ENCODE data around the gene CCDC9B. TPM values are rescaled to one million over a fixed set of nuclear protein-coding genes. Genes with fewer than 3 reads are reported as not detected.

The CCDC9B gene
- total RNA-seq, 1 donor from 2014 or later, result 71.4 TPM

Other genes starting within 250 kb of the CCDC9B start
- gene BMF, start 232.1 kb downstream of the CCDC9B start, total RNA-seq, result 17.2 TPM
- gene BUB1B, start 179.9 kb downstream of the CCDC9B start, total RNA-seq, result 1.4 TPM
- gene PAK6, start 101.9 kb downstream of the CCDC9B start, total RNA-seq, result 5.6 TPM
- gene ANKRD63, start 57.9 kb downstream of the CCDC9B start, total RNA-seq, result not detected
- gene PLCB2, start 33.0 kb downstream of the CCDC9B start, total RNA-seq, result 105 TPM
- gene INAFM2, start 17.2 kb downstream of the CCDC9B start, total RNA-seq, result 33.8 TPM
- gene PHGR1, start 10.1 kb upstream of the CCDC9B start, total RNA-seq, result not detected
- 4.3 TPM for gene DISP2, start 17.3 kb upstream of the CCDC9B start, total RNA-seq
- 20.1 TPM for gene KNSTRN, start 41.8 kb upstream of the CCDC9B start, total RNA-seq
- gene IVD, start 64.9 kb upstream of the CCDC9B start, total RNA-seq, result 93.5 TPM
- gene BAHD1, start 100.0 kb upstream of the CCDC9B start, total RNA-seq, result 23.9 TPM
- 15.9 TPM for gene CHST14, start 130.0 kb upstream of the CCDC9B start, total RNA-seq
- 24.8 TPM for gene CCDC32, start 224.1 kb upstream of the CCDC9B start, total RNA-seq
- gene RPUSD2, start 228.4 kb upstream of the CCDC9B start, total RNA-seq, result 5.3 TPM